ENCODE results near the gene DELE1.

GRCh38 chr5:141904551-141904950 lies 19.1 kb upstream of the DELE1 start:
- TF ChIP-seq CTCF (IDR thresholded peaks at IDR 0.05): no peak
- TF ChIP-seq EP300 (IDR thresholded peaks at IDR 0.05): no peak

Measured in sigmoid colon (tissue), 4 donors.